Caco-2 (cell line): ENCODE results near the gene PTCH1. TPM values are rescaled to one million over a fixed set of nuclear protein-coding genes. Genes with fewer than 3 reads are reported as not detected.

Experiments used
- BruUV-seq: library from RNA; stranded (reverse); fragments of 400-500 nt; replicated peaks from 2 replicates; lab custom pipeline; 2021; lab: Mats Ljungman, UMichigan
- CTCF ChIA-PET: fragments of 300-600 bp; sonication (Branson Sonifier 250); formaldehyde crosslinking; loops from one replicate; lab custom pipeline; 2022; ENCODE audit warnings: antibody characterized with exemption; lab: Charles Lee
- POLR2A ChIA-PET: fragments of 300-600 bp; sonication (Branson Sonifier 250); formaldehyde crosslinking; loops from one replicate; lab custom pipeline; 2022; ENCODE audit warnings: antibody characterized with exemption; lab: Charles Lee
- DNase-seq, 2 experiments: peaks; one replicate each; pipeline versions ENCODE4 v3.0.0 to v3.0.0-alpha.2; 2020 to 2022
- H3K27me3 ChIP-seq: replicated peaks from 2 replicates; pipeline ENCODE4 v1.6.0; 2011; ENCODE audit warnings: low read length; ENCODE audit not compliant: control insufficient read depth, insufficient read depth
- H3K36me3 ChIP-seq: 2 replicates; pipeline ENCODE4 v1.5.1; 2011; ENCODE audit warnings: low read length; ENCODE audit not compliant: control insufficient read depth, insufficient read depth
- H3K4me1 ChIP-seq: fragments of 250-450 bp; sonication (Bioruptor Pico); 2 replicates; pipeline ENCODE4 v1.5.1; 2020; ENCODE audit warnings: mild to moderate bottlenecking
- H3K4me3 ChIP-seq: 2 replicates; pipeline ENCODE4 v1.5.1; 2011; ENCODE audit warnings: low read depth, mild to moderate bottlenecking, control low read depth, low read length
- H3K9me3 ChIP-seq: fragments of 250-450 bp; sonication (Bioruptor Pico); 2 replicates; pipeline ENCODE4 v1.5.1; 2020; ENCODE audit warnings: mild to moderate bottlenecking, moderate library complexity
- H3K27ac Mint-ChIP-seq: one replicate; pipeline ENCODE4 v1.8.0; 2022; ENCODE audit warnings: mixed read lengths; ENCODE audit not compliant: unreplicated experiment
- H3K27me3 Mint-ChIP-seq: one replicate; pipeline ENCODE4 v1.8.0; 2022; ENCODE audit warnings: mixed read lengths; ENCODE audit not compliant: insufficient read depth, unreplicated experiment
- H3K36me3 Mint-ChIP-seq: one replicate; pipeline ENCODE4 v1.8.0; 2022; ENCODE audit warnings: mild to moderate bottlenecking, mixed read lengths; ENCODE audit not compliant: insufficient read depth, unreplicated experiment
- H3K4me1 Mint-ChIP-seq: one replicate; pipeline ENCODE4 v1.8.0; 2022; ENCODE audit warnings: low read depth, mixed read lengths; ENCODE audit not compliant: unreplicated experiment
- H3K4me3 Mint-ChIP-seq: one replicate; pipeline ENCODE4 v1.8.0; 2022; ENCODE audit warnings: mild to moderate bottlenecking, moderate library complexity, mixed read lengths; ENCODE audit not compliant: unreplicated experiment
- H3K9me3 Mint-ChIP-seq: one replicate; pipeline ENCODE4 v1.8.0; 2022; ENCODE audit warnings: mixed read lengths; ENCODE audit not compliant: unreplicated experiment
- intact Hi-C: fragments of 100-400 bp; cut with micrococcal nuclease; formaldehyde crosslinking; loops from one replicate; pipeline ENCODE4 v1.10.0; 2022; ENCODE audit not compliant: unreplicated experiment
- total RNA-seq: library from RNA; stranded (reverse); gene quantifications from 2 replicates; pipeline ENCODE4 v1.2.3, GENCODE V29; 2022
- TF ChIP-seq, protein P1 (sequence below), 2 experiments: fragments of 200-600 bp in 1 of 2; IDR thresholded peaks; 1 replicate in 1 of 2; 2 replicates in 1 of 2; pipeline versions ENCODE4 v1.5.1 to v1.8.0; 2011 to 2022; ENCODE audit warnings: antibody characterized with exemption in 1 of 2, control low read depth in 1 of 2, inconsistent platforms in 1 of 2, low read depth in 1 of 2, low read length in 1 of 2, mild to moderate bottlenecking in 1 of 2, moderate library complexity in 1 of 2; ENCODE audit not compliant: insufficient read depth in 1 of 2, severe bottlenecking in 1 of 2, unreplicated experiment in 1 of 2

The PTCH1 gene
- total RNA-seq, 1 experiment from 2014 or later: 25.9 TPM

DNA sequence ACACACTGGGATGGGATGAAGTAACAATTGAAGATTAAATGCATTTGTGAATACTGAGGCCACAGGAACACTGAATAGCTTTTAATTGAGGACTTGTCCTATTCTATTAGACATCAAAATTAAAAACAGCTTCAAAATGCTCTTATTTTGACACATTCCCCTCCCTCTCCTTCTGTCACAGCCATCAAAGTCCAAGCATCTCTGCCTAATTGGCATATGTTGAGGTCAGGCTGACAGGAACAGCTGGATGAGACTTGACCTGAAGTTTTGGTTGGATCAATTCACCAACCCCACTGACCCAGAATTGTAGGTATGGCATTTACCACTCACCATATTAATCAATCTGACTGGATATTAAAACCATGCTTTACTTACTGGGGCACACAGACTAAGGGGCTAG, 96.3 kb downstream of the PTCH1 start:
- intact Hi-C loops: no loop called here
- TF ChIP-seq, protein P1, sequence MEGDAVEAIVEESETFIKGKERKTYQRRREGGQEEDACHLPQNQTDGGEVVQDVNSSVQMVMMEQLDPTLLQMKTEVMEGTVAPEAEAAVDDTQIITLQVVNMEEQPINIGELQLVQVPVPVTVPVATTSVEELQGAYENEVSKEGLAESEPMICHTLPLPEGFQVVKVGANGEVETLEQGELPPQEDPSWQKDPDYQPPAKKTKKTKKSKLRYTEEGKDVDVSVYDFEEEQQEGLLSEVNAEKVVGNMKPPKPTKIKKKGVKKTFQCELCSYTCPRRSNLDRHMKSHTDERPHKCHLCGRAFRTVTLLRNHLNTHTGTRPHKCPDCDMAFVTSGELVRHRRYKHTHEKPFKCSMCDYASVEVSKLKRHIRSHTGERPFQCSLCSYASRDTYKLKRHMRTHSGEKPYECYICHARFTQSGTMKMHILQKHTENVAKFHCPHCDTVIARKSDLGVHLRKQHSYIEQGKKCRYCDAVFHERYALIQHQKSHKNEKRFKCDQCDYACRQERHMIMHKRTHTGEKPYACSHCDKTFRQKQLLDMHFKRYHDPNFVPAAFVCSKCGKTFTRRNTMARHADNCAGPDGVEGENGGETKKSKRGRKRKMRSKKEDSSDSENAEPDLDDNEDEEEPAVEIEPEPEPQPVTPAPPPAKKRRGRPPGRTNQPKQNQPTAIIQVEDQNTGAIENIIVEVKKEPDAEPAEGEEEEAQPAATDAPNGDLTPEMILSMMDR (IDR thresholded peaks at IDR 0.05; ENCODE audit: insufficient read depth in 1 of 2, low read depth in 1 of 2, low read length in 1 of 2, severe bottlenecking in 1 of 2, unreplicated experiment in 1 of 2): no peak
- Mint-ChIP-seq H3K4me3 (no peak overlapping the region), H3K27me3 (no peaks in the 10 kb centered on the region), H3K4me1 (peaks cover 15% of the 10 kb centered on the region), H3K27ac (no peak overlapping the region), H3K9me3 (peaks cover 27% of the 10 kb centered on the region), H3K36me3 (peaks cover 23% of the 10 kb centered on the region)
- peaks cover 14% of the 10 kb centered on the region for H3K4me1 ChIP-seq
- peaks cover 17% of the 10 kb centered on the region for H3K9me3 ChIP-seq
- H3K36me3 ChIP-seq: no peaks in the 10 kb centered on the region; the same call in 1 of the 2 replicates
- ChIA-PET CTCF (no interaction called here), POLR2A (interaction anchor here (0.6 kb wide), 1 partner anchor 13 kb away, joined by 3 read pairs; no protein-coding TSS in a partner anchor)
- DNase-seq: no peak
- BruUV-seq: no TSS peak
- no peaks in the 10 kb centered on the region for H3K27me3 ChIP-seq
- H3K4me3 ChIP-seq: no peak overlapping the region

DNA sequence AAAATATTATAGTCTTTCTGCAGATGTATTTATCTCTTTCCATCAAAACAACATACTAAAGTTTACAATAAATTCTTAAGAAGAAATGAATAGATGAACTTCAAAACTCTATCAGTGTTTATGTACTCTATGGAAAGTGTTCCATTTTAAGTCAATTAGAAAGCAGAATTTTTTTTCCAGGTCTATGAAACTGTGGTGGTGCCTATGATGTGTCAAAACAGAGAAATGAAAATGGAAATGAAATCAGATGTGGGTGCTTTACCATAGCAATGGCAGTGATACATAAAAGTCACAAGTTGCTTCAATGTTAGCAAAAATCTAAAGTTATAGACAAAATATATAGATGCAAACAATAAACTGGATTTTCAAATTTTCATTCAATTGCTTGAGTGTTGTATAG, 97.3 kb downstream of the PTCH1 start:
- no peaks in the 10 kb centered on the region for H3K27me3 ChIP-seq
- H3K36me3 ChIP-seq: no peaks in the 10 kb centered on the region; the same call in 1 of the 2 replicates
- H3K9me3 Mint-ChIP-seq: peaks cover 27% of the 10 kb centered on the region
- H3K4me1 ChIP-seq: peaks cover 25% of the 10 kb centered on the region
- DNase-seq: no peak
- peaks cover 23% of the 10 kb centered on the region for H3K36me3 Mint-ChIP-seq
- TF ChIP-seq, protein P1 (IDR thresholded peaks at IDR 0.05; ENCODE audit: insufficient read depth in 1 of 2, low read depth in 1 of 2, low read length in 1 of 2, severe bottlenecking in 1 of 2, unreplicated experiment in 1 of 2): no peak
- H3K4me3 Mint-ChIP-seq: no peak overlapping the region
- no peak overlapping the region for H3K27ac Mint-ChIP-seq
- intact Hi-C loops: no loop called here
- H3K27me3 Mint-ChIP-seq: no peaks in the 10 kb centered on the region
- peaks cover 17% of the 10 kb centered on the region for H3K9me3 ChIP-seq
- H3K4me3 ChIP-seq: no peak overlapping the region
- BruUV-seq: no TSS peak
- POLR2A ChIA-PET: no interaction called here
- CTCF ChIA-PET: no interaction called here
- peaks cover 16% of the 10 kb centered on the region for H3K4me1 Mint-ChIP-seq

DNA sequence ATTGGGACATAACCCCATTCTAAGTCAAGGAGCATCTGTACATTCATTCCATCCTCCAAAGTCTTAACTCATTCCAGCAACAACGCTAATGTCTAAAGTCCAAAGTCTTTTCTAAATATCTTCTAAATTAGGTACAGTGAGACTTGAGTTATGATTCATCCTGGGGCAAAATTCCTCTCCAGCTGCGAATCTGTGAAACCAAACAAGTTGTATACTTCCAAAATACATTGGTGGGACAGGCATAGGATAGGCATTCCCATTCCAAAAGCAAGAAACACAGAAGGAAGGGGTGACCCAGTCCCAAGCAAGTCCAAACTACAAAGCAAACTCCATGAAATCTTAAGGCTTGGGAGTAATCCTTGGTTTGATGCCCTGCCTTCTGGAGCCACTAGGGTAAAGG, 101.6 kb downstream of the PTCH1 start:
- TF ChIP-seq, protein P1 (IDR thresholded peaks at IDR 0.05; ENCODE audit: insufficient read depth in 1 of 2, low read depth in 1 of 2, low read length in 1 of 2, severe bottlenecking in 1 of 2, unreplicated experiment in 1 of 2): no peak
- Histone ChIP-seq H3K4me1 (peaks cover 30% of the 10 kb centered on the region), H3K4me3 (no peak overlapping the region), H3K27me3 (no peaks in the 10 kb centered on the region), H3K36me3 (no peaks in the 10 kb centered on the region), H3K9me3 (no peaks in the 10 kb centered on the region)
- ChIA-PET POLR2A (no interaction called here), CTCF (no interaction called here)
- Mint-ChIP-seq H3K36me3 (no peaks in the 10 kb centered on the region), H3K9me3 (no peaks in the 10 kb centered on the region), H3K27me3 (no peaks in the 10 kb centered on the region), H3K4me3 (no peak overlapping the region), H3K4me1 (peaks cover 30% of the 10 kb centered on the region), H3K27ac (no peak overlapping the region)
- no TSS peak for BruUV-seq
- intact Hi-C loops: no loop called here
- DNase-seq: no peak
